HepG2 (cell line): ENCODE data around the gene PCNT.

Source experiments
- E2F5 ChIP-seq: sonication (generic); formaldehyde crosslinking; conservative IDR thresholded peaks from 2 replicates; pipeline ENCODE4 v1.4.0; 2020; ENCODE audit warnings: missing genetic modification reagents
- ETV5 ChIP-seq: IDR thresholded peaks from 2 replicates; pipeline ENCODE4 v1.6.1; 2018; ENCODE audit warnings: missing biosample characterization, missing genetic modification reagents, inconsistent platforms, borderline replicate concordance
- HCFC1 ChIP-seq: fragments of 150-350 bp; IDR thresholded peaks from 2 replicates; pipeline ENCODE4 v1.6.1; 2014; ENCODE audit warnings: low read depth, low read length
- HOXA5 ChIP-seq: sonication (generic); formaldehyde crosslinking; IDR thresholded peaks from 2 replicates; pipeline ENCODE4 v1.4.0; 2020; ENCODE audit warnings: missing genetic modification reagents
- NCOA2 ChIP-seq: sonication (generic); formaldehyde crosslinking; IDR thresholded peaks from 2 replicates; pipeline ENCODE4 v1.8.0; 2022; ENCODE audit warnings: inconsistent platforms
- NR2F2 ChIP-seq: IDR thresholded peaks from 2 replicates; pipeline ENCODE4 v1.6.1; 2012; ENCODE audit warnings: low read depth, inconsistent platforms, borderline replicate concordance
- PHF8 ChIP-seq: sonication (generic); formaldehyde crosslinking; IDR thresholded peaks from 2 replicates; pipeline ENCODE4 v1.5.0; 2020; ENCODE audit warnings: missing genetic modification reagents
- POLR2A ChIP-seq, 2 experiments: IDR thresholded peaks; 2 replicates each; pipeline ENCODE4 v1.6.1; 2011; ENCODE audit warnings: low read depth in 2 of 2, low read length in 2 of 2, mild to moderate bottlenecking in 1 of 2, moderate library complexity in 1 of 2; ENCODE audit not compliant: insufficient read depth in 1 of 2
- SNAPC2 ChIP-seq: sonication (generic); formaldehyde crosslinking; IDR thresholded peaks from 2 replicates; pipeline ENCODE4 v1.8.1; 2022; ENCODE audit warnings: mild to moderate bottlenecking, missing genetic modification reagents
- ZBTB42 ChIP-seq: sonication (generic); formaldehyde crosslinking; IDR thresholded peaks from 2 replicates; pipeline ENCODE4 v1.5.0; 2020; ENCODE audit warnings: mild to moderate bottlenecking, missing genetic modification reagents
- ZNF138 ChIP-seq: sonication (generic); formaldehyde crosslinking; IDR thresholded peaks from 2 replicates; pipeline ENCODE4 v1.5.0; 2020; ENCODE audit warnings: mild to moderate bottlenecking, low read depth, missing genetic modification reagents

DNA sequence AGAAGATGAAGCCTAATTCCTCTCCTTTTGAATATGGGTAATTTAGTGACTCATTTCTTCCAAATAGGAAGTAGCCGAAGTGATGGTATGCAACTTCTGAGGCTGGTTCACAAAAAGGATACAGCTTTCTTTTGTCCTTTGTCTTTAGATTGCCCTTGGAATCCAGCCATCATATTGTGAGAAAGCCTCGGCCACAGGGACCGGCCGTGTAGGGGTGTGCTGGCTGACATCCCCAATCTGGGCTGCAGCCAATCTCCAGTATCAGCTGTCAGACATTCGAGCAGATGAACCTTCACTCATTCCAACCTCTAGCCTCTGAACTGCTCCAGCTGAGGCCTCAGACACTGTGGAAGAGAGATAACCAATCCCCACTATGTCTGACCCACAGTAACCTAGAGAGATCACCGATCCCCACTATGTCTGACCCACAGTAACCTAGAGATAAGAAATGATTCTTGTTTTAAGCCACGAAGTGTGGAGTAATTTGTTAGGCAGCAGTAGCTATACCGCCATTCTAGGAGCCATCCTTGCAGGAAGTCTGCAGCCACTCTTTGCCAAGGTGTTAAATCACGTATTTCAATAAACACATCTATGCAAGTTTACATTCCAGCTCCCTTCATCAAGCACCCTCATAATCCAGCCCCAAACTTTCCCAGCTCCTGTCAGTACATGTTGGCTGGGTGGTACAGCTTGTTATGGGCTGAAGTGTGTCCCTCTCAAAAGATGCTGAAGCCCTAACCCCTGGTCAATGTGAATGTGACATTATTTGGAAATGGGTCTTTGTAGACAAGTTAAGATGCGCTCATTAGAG is 131.8 kb downstream of the PCNT start:
- TF ChIP-seq NCOA2 (CRISPR knock-in tag) (no peak), NR2F2 (no peak), SNAPC2 (CRISPR knock-in tag) (no peak), ETV5 (CRISPR knock-in tag) (no peak), PHF8 (CRISPR knock-in tag) (no peak), HCFC1 (no peak), ZNF138 (CRISPR knock-in tag) (no peak), POLR2A (IDR thresholded peaks at IDR 0.05; ENCODE audit: insufficient read depth in 1 of 2, low read depth in 2 of 2, low read length in 2 of 2) (no peak), HOXA5 (CRISPR knock-in tag) (no peak), ZBTB42 (CRISPR knock-in tag) (no peak), E2F5 (CRISPR knock-in tag) (no peak)
